ENCODE results near the gene SART3. TPM values are rescaled to one million over a fixed set of nuclear protein-coding genes. Genes with fewer than 3 reads are reported as not detected.
"Not testable (repeated sequence)": the region's sequence is repeated elsewhere in the genome, so short reads cannot be mapped to it uniquely, and the experiment has no call there.

SART3 gene
- total RNA-seq, 1 donor from 2014 or later = 79.0 TPM

DNA sequence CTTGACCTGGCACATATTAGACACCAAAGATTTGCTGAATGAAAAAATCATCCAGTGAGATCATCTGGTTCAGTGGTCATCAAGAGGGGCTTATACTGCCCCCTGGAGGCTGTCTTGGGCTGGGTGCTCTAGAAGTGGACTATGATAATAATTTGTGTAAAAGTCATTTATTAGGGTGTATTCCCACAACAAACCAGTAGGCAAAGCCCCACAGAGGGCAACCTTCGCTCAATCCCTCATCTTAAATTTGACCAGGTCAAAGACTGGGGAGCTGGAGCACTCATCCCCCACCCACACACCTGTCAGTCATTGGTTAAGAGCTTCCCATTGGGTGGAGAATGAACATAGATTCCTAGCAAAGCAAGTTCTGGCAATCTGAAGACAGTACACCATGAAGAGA, 65.9 kb downstream of the SART3 start:
- no peaks in the 10 kb centered on the region for H3K27me3 ChIP-seq
- Mint-ChIP-seq H3K27ac (no peak overlapping the region), H3K36me3 (no peaks in the 10 kb centered on the region), H3K4me1 (no peaks in the 10 kb centered on the region), H3K4me3 (no peak overlapping the region), H3K27me3 (ENCODE audit: insufficient read depth, low read depth) (peaks cover 4% of the 10 kb centered on the region), H3K9me3 (no peaks in the 10 kb centered on the region)
- no peaks in the 10 kb centered on the region for H3K9me3 ChIP-seq (ENCODE audit: low read depth)
- no peaks in the 10 kb centered on the region for H3K79me2 ChIP-seq (ENCODE audit: low read depth)
- H4K20me1 ChIP-seq (ENCODE audit: low read depth) = peaks cover 3% of the 10 kb centered on the region
- no peak overlapping the region for H3K27ac ChIP-seq
- H3F3A ChIP-seq (ENCODE audit: low read depth) = no peaks in the 10 kb centered on the region
- H3K4me2 ChIP-seq = no peak overlapping the region
- no peak overlapping the region for H3K4me3 ChIP-seq
- no peak overlapping the region for H3K9ac ChIP-seq
- no peaks in the 10 kb centered on the region for H3K4me1 ChIP-seq
- peak; percentile 66 for DNase-seq (ENCODE audit: low spot score)
- H2AFZ ChIP-seq (replicated peaks) = no peak overlapping the region
- no peaks in the 10 kb centered on the region for H3K36me3 ChIP-seq
- TF ChIP-seq EZH2phosphoT487 (IDR thresholded peaks at IDR 0.05) = no peak
- TF ChIP-seq, protein P1, sequence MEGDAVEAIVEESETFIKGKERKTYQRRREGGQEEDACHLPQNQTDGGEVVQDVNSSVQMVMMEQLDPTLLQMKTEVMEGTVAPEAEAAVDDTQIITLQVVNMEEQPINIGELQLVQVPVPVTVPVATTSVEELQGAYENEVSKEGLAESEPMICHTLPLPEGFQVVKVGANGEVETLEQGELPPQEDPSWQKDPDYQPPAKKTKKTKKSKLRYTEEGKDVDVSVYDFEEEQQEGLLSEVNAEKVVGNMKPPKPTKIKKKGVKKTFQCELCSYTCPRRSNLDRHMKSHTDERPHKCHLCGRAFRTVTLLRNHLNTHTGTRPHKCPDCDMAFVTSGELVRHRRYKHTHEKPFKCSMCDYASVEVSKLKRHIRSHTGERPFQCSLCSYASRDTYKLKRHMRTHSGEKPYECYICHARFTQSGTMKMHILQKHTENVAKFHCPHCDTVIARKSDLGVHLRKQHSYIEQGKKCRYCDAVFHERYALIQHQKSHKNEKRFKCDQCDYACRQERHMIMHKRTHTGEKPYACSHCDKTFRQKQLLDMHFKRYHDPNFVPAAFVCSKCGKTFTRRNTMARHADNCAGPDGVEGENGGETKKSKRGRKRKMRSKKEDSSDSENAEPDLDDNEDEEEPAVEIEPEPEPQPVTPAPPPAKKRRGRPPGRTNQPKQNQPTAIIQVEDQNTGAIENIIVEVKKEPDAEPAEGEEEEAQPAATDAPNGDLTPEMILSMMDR (IDR thresholded peaks at IDR 0.05) = peak; percentile 92

DNA sequence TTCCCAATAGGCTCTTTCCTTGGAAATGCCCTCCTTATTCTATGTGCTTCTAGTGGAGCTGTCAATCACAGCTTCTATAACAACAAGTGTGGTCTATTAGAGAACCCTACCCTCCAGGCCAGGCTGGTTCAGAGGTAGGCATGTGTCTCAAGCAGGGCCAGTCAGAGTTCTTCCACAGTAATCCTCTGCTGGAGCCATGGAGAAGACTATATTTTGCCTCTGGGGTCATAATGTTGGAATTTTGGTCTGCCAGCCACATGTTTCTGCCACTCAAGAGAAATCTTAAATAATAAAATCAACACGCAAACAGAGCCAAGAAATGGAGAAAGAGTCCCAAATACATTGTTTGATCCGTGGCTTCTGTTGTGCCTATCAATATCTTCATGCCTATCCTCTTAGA, 69.7 kb downstream of the SART3 start:
- Histone ChIP-seq H3K27ac (no peak overlapping the region), H2AFZ (replicated peaks) (no peak overlapping the region), H3K36me3 (no peaks in the 10 kb centered on the region), H3K79me2 (ENCODE audit: low read depth) (no peaks in the 10 kb centered on the region), H3K27me3 (no peaks in the 10 kb centered on the region), H3F3A (ENCODE audit: low read depth) (no peaks in the 10 kb centered on the region), H3K4me1 (no peaks in the 10 kb centered on the region), H3K9me3 (ENCODE audit: low read depth) (no peaks in the 10 kb centered on the region), H3K4me2 (no peak overlapping the region), H3K9ac (no peak overlapping the region), H4K20me1 (ENCODE audit: low read depth) (peaks cover 3% of the 10 kb centered on the region), H3K4me3 (no peak overlapping the region)
- no peak overlapping the region for H3K4me3 Mint-ChIP-seq
- H3K9me3 Mint-ChIP-seq = peaks cover 5% of the 10 kb centered on the region
- H3K27me3 Mint-ChIP-seq (ENCODE audit: insufficient read depth, low read depth) = peaks cover 2% of the 10 kb centered on the region
- no peak overlapping the region for H3K27ac Mint-ChIP-seq
- H3K36me3 Mint-ChIP-seq = no peaks in the 10 kb centered on the region
- DNase-seq (ENCODE audit: low spot score) = no peak
- no peaks in the 10 kb centered on the region for H3K4me1 Mint-ChIP-seq
- TF ChIP-seq EZH2phosphoT487 (IDR thresholded peaks at IDR 0.05) (no peak), EZH2 (IDR thresholded peaks at IDR 0.05) (no peak)
- TF ChIP-seq, protein P1 (IDR thresholded peaks at IDR 0.05) = no peak

DNA sequence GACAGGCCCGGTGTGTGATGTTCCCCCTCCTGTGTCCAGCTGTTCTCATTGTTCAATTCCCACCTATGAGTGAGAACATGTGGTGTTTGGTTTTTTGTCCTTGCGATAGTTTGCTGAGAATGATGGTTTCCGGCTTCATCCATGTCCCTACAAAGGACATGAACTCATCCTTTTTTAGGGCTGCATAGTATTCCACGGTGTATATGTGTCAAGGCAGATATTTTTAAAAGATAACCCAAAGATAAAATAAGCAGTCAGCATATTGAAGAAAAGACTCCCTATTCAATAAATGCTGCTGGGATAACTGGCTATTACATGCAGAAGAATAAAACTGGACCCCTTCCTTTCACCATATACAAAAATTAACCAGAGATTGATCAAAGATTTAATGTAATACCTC, 73.9 kb downstream of the SART3 start:
- not testable (repeated sequence) for DNase-seq (ENCODE audit: low spot score); H3K27me3 Mint-ChIP-seq (ENCODE audit: insufficient read depth, low read depth); H4K20me1 ChIP-seq (ENCODE audit: low read depth)

DNA sequence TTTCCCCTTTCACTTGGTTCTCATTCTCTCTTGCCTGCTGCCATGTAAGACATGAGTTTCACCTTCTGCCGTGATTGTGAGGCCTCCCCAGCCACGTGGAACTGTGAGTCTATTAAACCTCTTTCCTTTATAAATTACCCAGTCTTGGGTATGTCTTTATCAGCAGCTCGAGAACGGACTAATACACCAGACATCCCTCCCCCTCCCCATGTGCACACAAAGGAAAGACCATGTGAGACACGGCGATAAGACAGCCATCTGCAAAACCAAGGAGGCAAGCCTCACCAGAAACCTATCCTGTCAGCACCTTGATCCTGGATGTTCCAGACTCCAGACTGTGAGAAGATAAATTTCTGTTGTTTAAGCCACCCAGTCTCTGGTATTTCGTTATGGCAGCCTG, 75.6 kb downstream of the SART3 start:
- not testable (repeated sequence) for H4K20me1 ChIP-seq (ENCODE audit: low read depth); H3F3A ChIP-seq (ENCODE audit: low read depth); H3K4me3 ChIP-seq; H2AFZ ChIP-seq (replicated peaks); H3K9me3 Mint-ChIP-seq; H3K27ac ChIP-seq; H3K4me1 ChIP-seq; H3K4me2 ChIP-seq; H3K36me3 ChIP-seq; H3K4me1 Mint-ChIP-seq; H3K36me3 Mint-ChIP-seq; DNase-seq (ENCODE audit: low spot score); H3K4me3 Mint-ChIP-seq; H3K27me3 Mint-ChIP-seq (ENCODE audit: insufficient read depth, low read depth); H3K27ac Mint-ChIP-seq; H3K79me2 ChIP-seq (ENCODE audit: low read depth); H3K27me3 ChIP-seq; H3K9me3 ChIP-seq (ENCODE audit: low read depth); H3K9ac ChIP-seq

More for the DNA sequence above, 73.9 kb downstream of the SART3 start:
- not testable (repeated sequence) for H3K4me3 ChIP-seq; H3K36me3 ChIP-seq; H3K4me1 ChIP-seq; H3K4me2 ChIP-seq; H2AFZ ChIP-seq (replicated peaks); H3K27me3 ChIP-seq; H3K9ac ChIP-seq; H3K9me3 Mint-ChIP-seq; H3K27ac Mint-ChIP-seq; H3K36me3 Mint-ChIP-seq; H3F3A ChIP-seq (ENCODE audit: low read depth); H3K4me1 Mint-ChIP-seq; H3K9me3 ChIP-seq (ENCODE audit: low read depth); H3K79me2 ChIP-seq (ENCODE audit: low read depth); H3K27ac ChIP-seq
- peak overlapping the region; percentile 29 for H3K4me3 Mint-ChIP-seq

Data from neural progenitor cell (in vitro differentiated cells).